Thoracic aorta (tissue), 2 donors: Measurements from ENCODE around the gene MED10. TPM values are rescaled to one million over a fixed set of nuclear protein-coding genes. Genes with fewer than 3 reads are reported as not detected.

ENCODE experiments used
- ATAC-seq: fragments of 150-250 bp; one replicate; pipeline ENCODE4 v1.8.0; 2017; ENCODE audit warnings: low read depth; ENCODE audit not compliant: insufficient number of reproducible peaks, low FRiP score
- DNase-seq: peaks from one replicate; pipeline ENCODE4 v3.0.0-alpha.2; 2020; ENCODE audit warnings: low spot score
- H3K27ac ChIP-seq, 2 donors: fragments of 200-600 bp; sonication (generic); 1 replicate in 1 of 2; 2 replicates in 1 of 2; pipeline ENCODE4 v1.5.1; 2016; ENCODE audit warnings: mild to moderate bottlenecking in 2 of 2, moderate library complexity in 2 of 2
- H3K27me3 ChIP-seq: fragments of 200-600 bp; sonication (generic); replicated peaks from 2 replicates; pipeline ENCODE4 v1.6.0; 2016; ENCODE audit warnings: mild to moderate bottlenecking; ENCODE audit not compliant: insufficient read depth
- H3K36me3 ChIP-seq: fragments of 200-600 bp; sonication (generic); one replicate; pipeline ENCODE4 v1.5.1; 2016
- H3K4me1 ChIP-seq, 2 donors: fragments of 200-600 bp; sonication (generic); 1 replicate in 1 of 2; 2 replicates in 1 of 2; pipeline versions ENCODE4 v1.5.1 to v1.6.0; 2016; ENCODE audit warnings: low read depth in 2 of 2, mild to moderate bottlenecking in 1 of 2; ENCODE audit not compliant: control insufficient read depth in 1 of 2
- H3K4me3 ChIP-seq: fragments of 200-600 bp; sonication (generic); 2 replicates; pipeline ENCODE4 v1.5.1; 2016; ENCODE audit warnings: mild to moderate bottlenecking
- H3K9me3 ChIP-seq: fragments of 200-600 bp; sonication (generic); 2 replicates; pipeline ENCODE4 v1.5.1; 2016
- total RNA-seq, 2 donors: library from RNA; depleted of rRNA; stranded (reverse); fragments of >200 nt; gene quantifications; one replicate each; pipeline versions ENCODE4 v1.1.0 to v1.2.3, GENCODE V29; 2016
- TF ChIP-seq, protein P1 (sequence below): fragments of 200-600 bp; sonication (generic); IDR thresholded peaks from one replicate; pipeline ENCODE4 v1.5.1; 2019; ENCODE audit warnings: antibody characterized with exemption

Gene MED10
- total RNA-seq, 2 donors from 2014 or later: 25.0 to 30.9 TPM

DNA sequence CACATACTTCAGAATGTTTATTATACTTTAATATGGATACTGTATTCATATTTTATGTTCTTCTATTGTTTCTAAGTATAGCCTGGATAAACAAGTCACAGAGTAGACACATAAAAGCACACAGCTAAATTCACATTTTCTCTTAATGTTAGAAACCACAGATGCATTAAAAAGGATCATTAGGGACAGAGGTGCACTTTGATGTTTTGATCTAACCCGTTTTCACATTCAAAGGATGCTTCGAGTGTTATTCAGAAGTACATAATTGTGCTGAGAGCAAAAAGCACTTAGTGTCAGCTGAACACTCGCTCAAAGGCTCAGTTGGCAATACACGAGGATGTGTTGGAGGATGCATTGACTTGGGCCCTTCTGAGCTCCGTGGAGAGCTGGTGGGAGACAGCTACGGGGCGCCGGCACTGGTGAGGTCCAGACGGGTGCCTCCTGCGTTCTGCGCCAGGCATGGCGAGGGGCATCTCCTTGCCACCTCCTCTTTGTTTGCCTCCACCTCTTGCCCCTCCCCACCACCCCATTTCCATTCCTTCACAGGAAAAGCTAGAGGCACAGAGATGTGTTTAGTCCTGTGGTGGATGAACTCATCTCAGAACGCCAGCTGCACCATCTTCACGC lies 35.5 kb downstream of the MED10 start:
- DNase-seq: no peak
- ATAC-seq: no peak

DNA sequence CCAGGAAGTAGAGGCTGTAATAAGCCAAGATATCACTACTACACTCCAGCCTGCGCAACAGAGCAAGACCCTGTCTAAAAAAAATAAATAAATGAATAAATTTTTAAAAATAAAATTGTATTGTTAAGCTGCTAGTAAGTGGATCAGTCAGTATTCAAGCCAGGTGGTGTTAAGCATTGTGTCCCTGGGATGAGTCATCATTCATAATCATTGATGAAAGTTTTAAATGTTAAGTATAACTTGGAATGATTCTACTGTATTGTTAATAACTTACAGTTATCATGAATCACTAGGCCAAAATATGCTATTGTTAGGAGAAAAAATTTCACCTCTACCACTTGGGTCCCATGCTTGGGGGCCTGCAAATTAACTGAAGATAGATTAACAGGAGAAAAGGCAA lies 38.2 kb downstream of the MED10 start:
- H3K36me3 ChIP-seq: no peaks in the 10 kb centered on the region
- no peaks in the 10 kb centered on the region for H3K4me1 ChIP-seq
- ATAC-seq: no peak
- no peak overlapping the region for H3K27ac ChIP-seq
- no peak overlapping the region for H3K4me3 ChIP-seq
- no peaks in the 10 kb centered on the region for H3K27me3 ChIP-seq
- H3K9me3 ChIP-seq: no peaks in the 10 kb centered on the region
- TF ChIP-seq, protein P1, sequence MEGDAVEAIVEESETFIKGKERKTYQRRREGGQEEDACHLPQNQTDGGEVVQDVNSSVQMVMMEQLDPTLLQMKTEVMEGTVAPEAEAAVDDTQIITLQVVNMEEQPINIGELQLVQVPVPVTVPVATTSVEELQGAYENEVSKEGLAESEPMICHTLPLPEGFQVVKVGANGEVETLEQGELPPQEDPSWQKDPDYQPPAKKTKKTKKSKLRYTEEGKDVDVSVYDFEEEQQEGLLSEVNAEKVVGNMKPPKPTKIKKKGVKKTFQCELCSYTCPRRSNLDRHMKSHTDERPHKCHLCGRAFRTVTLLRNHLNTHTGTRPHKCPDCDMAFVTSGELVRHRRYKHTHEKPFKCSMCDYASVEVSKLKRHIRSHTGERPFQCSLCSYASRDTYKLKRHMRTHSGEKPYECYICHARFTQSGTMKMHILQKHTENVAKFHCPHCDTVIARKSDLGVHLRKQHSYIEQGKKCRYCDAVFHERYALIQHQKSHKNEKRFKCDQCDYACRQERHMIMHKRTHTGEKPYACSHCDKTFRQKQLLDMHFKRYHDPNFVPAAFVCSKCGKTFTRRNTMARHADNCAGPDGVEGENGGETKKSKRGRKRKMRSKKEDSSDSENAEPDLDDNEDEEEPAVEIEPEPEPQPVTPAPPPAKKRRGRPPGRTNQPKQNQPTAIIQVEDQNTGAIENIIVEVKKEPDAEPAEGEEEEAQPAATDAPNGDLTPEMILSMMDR: no peak
- DNase-seq: no peak

More for the DNA sequence above, 35.5 kb downstream of the MED10 start:
- H3K4me1 ChIP-seq: no peaks in the 10 kb centered on the region
- no peak overlapping the region for H3K4me3 ChIP-seq
- no peaks in the 10 kb centered on the region for H3K36me3 ChIP-seq
- H3K27ac ChIP-seq: no peak overlapping the region
- H3K9me3 ChIP-seq: no peaks in the 10 kb centered on the region
- TF ChIP-seq, protein P1: no peak
- no peaks in the 10 kb centered on the region for H3K27me3 ChIP-seq

DNA sequence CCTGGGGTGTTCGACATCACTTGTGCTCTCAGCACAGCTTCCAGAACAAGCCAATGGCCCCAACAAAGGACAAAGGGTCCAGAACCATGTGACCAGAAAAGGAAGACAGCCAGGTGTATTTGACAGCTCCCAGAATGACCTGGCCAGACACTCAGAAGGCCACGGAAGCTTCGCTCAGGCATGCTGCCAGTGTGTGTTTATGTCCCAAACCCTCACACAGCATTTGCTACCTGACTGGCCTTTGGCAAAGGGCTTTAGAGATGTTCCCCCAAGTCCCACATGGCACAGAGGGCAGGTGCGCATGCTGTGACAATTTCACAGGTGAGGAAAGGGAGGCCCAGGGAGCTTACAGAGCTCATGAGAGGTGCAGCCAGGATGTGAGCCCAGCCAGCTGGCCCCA lies 39.5 kb downstream of the MED10 start:
- Histone ChIP-seq H3K36me3 (no peaks in the 10 kb centered on the region), H3K4me1 (no peaks in the 10 kb centered on the region), H3K27ac (no peak overlapping the region), H3K4me3 (no peak overlapping the region), H3K9me3 (no peaks in the 10 kb centered on the region), H3K27me3 (no peaks in the 10 kb centered on the region)
- DNase-seq (no peak), ATAC-seq (no peak)
- TF ChIP-seq, protein P1: no peak

DNA sequence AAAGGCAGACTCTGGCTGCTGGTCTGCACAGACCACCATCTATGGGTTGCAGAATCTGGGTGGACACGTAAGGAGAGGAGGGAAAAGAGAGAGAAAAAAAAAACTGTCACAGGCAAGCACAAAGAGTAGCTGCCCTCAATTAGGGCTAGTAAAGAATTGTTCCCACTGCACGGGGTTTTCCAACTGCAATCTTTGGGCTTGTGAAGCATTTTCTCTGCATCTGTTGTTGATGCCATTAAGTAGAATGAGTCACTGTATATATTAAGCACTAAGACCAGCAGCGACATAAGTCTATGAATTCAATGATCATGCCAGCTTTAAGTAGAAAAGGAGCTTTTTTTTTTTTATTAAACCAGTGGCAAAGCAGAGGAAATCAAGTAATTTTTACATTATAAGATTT lies 40.2 kb downstream of the MED10 start:
- ATAC-seq (no peak), DNase-seq (no peak)
- TF ChIP-seq, protein P1: no peak
- Histone ChIP-seq H3K36me3 (no peaks in the 10 kb centered on the region), H3K4me1 (no peaks in the 10 kb centered on the region), H3K27ac (no peak overlapping the region), H3K9me3 (no peaks in the 10 kb centered on the region), H3K27me3 (no peaks in the 10 kb centered on the region), H3K4me3 (no peak overlapping the region)

DNA sequence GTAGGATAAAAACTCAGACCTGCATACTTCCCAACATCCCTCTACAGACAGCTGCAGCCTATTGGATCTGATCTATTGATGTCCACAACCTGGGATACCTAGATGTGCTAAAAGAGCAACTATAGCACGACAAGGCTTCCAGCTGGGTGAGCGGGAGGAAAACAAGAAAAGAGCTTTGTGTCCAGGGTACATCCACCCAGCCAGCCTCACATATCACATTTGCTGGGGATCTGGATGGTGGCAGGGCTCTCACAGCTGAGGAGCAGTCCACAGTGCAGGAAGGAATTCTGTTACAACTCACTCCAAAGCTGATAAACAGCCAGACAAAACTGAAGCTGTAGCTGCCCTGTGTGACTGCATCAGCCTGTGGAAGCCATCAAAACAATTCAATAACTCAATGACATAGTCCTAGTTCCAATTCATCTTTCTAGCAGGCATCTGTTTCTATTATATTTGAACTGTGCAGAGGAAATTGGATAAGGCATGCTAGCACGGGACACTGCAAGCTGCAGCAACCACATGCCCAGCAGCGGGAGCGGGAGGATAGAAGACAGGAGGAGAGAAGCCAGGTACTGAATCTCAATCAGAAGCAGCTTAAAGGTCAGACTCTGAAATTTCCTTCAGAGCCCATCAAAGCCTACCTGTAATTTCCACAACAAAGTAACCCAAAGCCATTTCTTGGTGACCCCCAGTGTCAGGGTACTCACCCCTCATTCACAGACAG lies 45.0 kb downstream of the MED10 start:
- peaks cover 9% of the 10 kb centered on the region for H3K9me3 ChIP-seq
- no peaks in the 10 kb centered on the region for H3K27me3 ChIP-seq
- DNase-seq (no peak), ATAC-seq (no peak)
- no peak overlapping the region for H3K27ac ChIP-seq
- H3K4me1 ChIP-seq: no peaks in the 10 kb centered on the region
- TF ChIP-seq, protein P1: no peak
- no peak overlapping the region for H3K4me3 ChIP-seq
- H3K36me3 ChIP-seq: no peaks in the 10 kb centered on the region
